Keratinocyte (primary cell): Measurements from ENCODE around the gene HECA. TPM values are rescaled to one million over a fixed set of nuclear protein-coding genes. Genes with fewer than 3 reads are reported as not detected.

Experiments used
- DNase-seq: peaks from one replicate; pipeline ENCODE4 v3.0.0-alpha.2; 2011; ENCODE audit warnings: low read depth, missing footprints, low spot score
- FAIRE-seq: peaks from 2 replicates; lab custom pipeline; 2011; peaks lifted over from hg19 to GRCh38; lab: Jason Lieb, UNC
- H2AFZ ChIP-seq: 2 replicates; pipeline ENCODE4 v1.6.0; 2012; ENCODE audit warnings: low read length, control low read depth, inconsistent platforms; ENCODE audit not compliant: control insufficient read depth
- H3K27ac ChIP-seq: 2 replicates; pipeline ENCODE4 v1.5.1; 2011; ENCODE audit warnings: low read length; ENCODE audit not compliant: control insufficient read depth, insufficient read depth
- H3K27me3 ChIP-seq: 3 replicates; pipeline ENCODE4 v1.6.0; 2011; ENCODE audit warnings: low read length; ENCODE audit not compliant: control insufficient read depth, insufficient read depth; ENCODE audit errors: extremely low read depth
- H3K36me3 ChIP-seq, 2 experiments: 2 replicates in 1 of 2; 3 replicates in 1 of 2; pipeline ENCODE4 v1.5.1; 2011; ENCODE audit warnings: low read length in 2 of 2, mild to moderate bottlenecking in 1 of 2; ENCODE audit not compliant: control insufficient read depth in 2 of 2, insufficient read depth in 2 of 2; ENCODE audit errors: extremely low read depth in 1 of 2
- H3K4me1 ChIP-seq: 3 replicates; pipeline ENCODE4 v1.5.1; 2011; ENCODE audit warnings: low read length; ENCODE audit not compliant: control insufficient read depth, insufficient read depth; ENCODE audit errors: extremely low read depth
- H3K4me2 ChIP-seq: 3 replicates; pipeline ENCODE4 v1.6.0; 2011; ENCODE audit warnings: low read depth, low read length; ENCODE audit not compliant: control insufficient read depth, insufficient read depth; ENCODE audit errors: extremely low read depth
- H3K4me3 ChIP-seq, 3 experiments: fragments of 200-600 bp in 1 of 3; sonication (generic) in 1 of 3; 2 replicates in 2 of 3; 3 replicates in 1 of 3; pipeline ENCODE4 v1.5.1; 2011 to 2016; ENCODE audit warnings: low read length in 3 of 3, mild to moderate bottlenecking in 3 of 3, control low read depth in 2 of 3, inconsistent platforms in 1 of 3, low read depth in 1 of 3, mixed read lengths in 1 of 3, mixed run types in 1 of 3, moderate library complexity in 1 of 3; ENCODE audit not compliant: control insufficient read depth in 2 of 3, insufficient read depth in 2 of 3; ENCODE audit errors: extremely low read depth in 1 of 3
- H3K79me2 ChIP-seq: 2 replicates; pipeline ENCODE4 v1.6.0; 2012; ENCODE audit warnings: low read length; ENCODE audit not compliant: control insufficient read depth, insufficient read depth
- H3K9ac ChIP-seq: 3 replicates; pipeline ENCODE4 v1.6.0; 2011; ENCODE audit warnings: low read length; ENCODE audit not compliant: control insufficient read depth, insufficient read depth; ENCODE audit errors: extremely low read depth
- H3K9me1 ChIP-seq: 3 replicates; pipeline ENCODE4 v1.6.0; 2011; ENCODE audit warnings: low read length; ENCODE audit not compliant: control insufficient read depth, insufficient read depth; ENCODE audit errors: extremely low read depth
- H3K9me3 ChIP-seq: 2 replicates; pipeline ENCODE4 v1.5.1; 2012; ENCODE audit warnings: low read depth, low read length; ENCODE audit not compliant: control insufficient read depth
- H4K20me1 ChIP-seq: 3 replicates; pipeline ENCODE4 v1.6.0; 2011; ENCODE audit warnings: low read length; ENCODE audit not compliant: control insufficient read depth, insufficient read depth; ENCODE audit errors: extremely low read depth
- EZH2 ChIP-seq: IDR thresholded peaks from one replicate; pipeline ENCODE4 v1.6.1; 2012; ENCODE audit warnings: inconsistent platforms, mild to moderate bottlenecking, low read length, moderate library complexity
- dilution Hi-C: fragments of 300-500 bp; cut with MboI; formaldehyde crosslinking; loops from one replicate; pipeline ENCODE4 v1.7.0; 2020; ENCODE audit warnings: low sequenced_read_pairs; ENCODE audit not compliant: extremely low pct_ligation_motif_present
- polyA plus RNA-seq, 5 experiments: library from polyadenylated mRNA; depleted of rRNA in 3 of 5; stranded (reverse) in 3 of 5; stranded (forward) in 1 of 5; unstranded in 1 of 5; fragments of >200 nt; gene quantifications; 1 replicate in 1 of 5; 2 replicates in 3 of 5; 3 replicates in 1 of 5; pipeline versions ENCODE4 v1.2.1 to v1.2.3, GENCODE V29; 2011 to 2012; ENCODE audit warnings: missing spikeins in 2 of 5, low read depth in 1 of 5, low replicate concordance in 1 of 5
- TF ChIP-seq, protein P1 (sequence below), 3 experiments: IDR thresholded peaks in 1 of 3; conservative IDR thresholded peaks in 1 of 3; optimal IDR thresholded peaks in 1 of 3; 2 replicates in 2 of 3; 3 replicates in 1 of 3; pipeline versions ENCODE3 to v1.5.1; 2011; ENCODE audit warnings: low read length in 3 of 3, mild to moderate bottlenecking in 3 of 3, moderate library complexity in 2 of 3, control low read depth in 1 of 3, inconsistent platforms in 1 of 3; ENCODE audit not compliant: insufficient read depth in 2 of 3; ENCODE audit errors: extremely low read depth in 1 of 3

Gene HECA
- polyA plus RNA-seq, 1 donor (not counting 4 experiments of a cell fraction or from before 2014, with no cell fraction given) = 12.3 TPM

DNA sequence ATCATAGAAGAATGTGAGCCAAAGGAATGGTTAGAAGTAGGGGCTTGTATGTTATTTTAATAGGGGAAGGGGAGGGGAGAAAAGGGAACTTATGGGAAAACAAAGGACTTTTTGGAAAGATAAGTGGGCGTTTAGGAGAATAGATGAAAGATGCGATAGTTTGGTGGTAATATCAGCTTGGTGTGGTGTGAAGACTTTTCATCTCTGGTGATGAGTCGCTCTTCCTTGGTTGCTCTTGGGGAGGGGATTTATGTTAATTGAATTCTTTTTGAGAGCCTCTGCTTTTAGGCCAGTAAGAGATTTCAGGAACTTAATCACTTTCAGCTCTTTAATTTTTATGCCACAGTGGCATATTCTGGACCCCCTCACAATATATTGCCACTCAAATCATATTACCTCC is 10.8 kb downstream of the HECA start:
- Histone ChIP-seq H3K9me3 (no peaks in the 10 kb centered on the region), H2AFZ (no peak overlapping the region), H3K36me3 (no peaks in the 10 kb centered on the region), H3K9me1 (no peaks in the 10 kb centered on the region), H3K27ac (no peak overlapping the region), H4K20me1 (no peaks in the 10 kb centered on the region), H3K4me1 (peaks cover 32% of the 10 kb centered on the region), H3K4me3 (no peak overlapping the region), H3K9ac (no peak overlapping the region), H3K4me2 (peak overlapping the region; percentile 33), H3K79me2 (peaks cover 59% of the 10 kb centered on the region), H3K27me3 (no peaks in the 10 kb centered on the region)
- TF ChIP-seq, protein P1, sequence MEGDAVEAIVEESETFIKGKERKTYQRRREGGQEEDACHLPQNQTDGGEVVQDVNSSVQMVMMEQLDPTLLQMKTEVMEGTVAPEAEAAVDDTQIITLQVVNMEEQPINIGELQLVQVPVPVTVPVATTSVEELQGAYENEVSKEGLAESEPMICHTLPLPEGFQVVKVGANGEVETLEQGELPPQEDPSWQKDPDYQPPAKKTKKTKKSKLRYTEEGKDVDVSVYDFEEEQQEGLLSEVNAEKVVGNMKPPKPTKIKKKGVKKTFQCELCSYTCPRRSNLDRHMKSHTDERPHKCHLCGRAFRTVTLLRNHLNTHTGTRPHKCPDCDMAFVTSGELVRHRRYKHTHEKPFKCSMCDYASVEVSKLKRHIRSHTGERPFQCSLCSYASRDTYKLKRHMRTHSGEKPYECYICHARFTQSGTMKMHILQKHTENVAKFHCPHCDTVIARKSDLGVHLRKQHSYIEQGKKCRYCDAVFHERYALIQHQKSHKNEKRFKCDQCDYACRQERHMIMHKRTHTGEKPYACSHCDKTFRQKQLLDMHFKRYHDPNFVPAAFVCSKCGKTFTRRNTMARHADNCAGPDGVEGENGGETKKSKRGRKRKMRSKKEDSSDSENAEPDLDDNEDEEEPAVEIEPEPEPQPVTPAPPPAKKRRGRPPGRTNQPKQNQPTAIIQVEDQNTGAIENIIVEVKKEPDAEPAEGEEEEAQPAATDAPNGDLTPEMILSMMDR (optimal IDR thresholded peaks at IDR 0.05 in 1 of 3, IDR thresholded peaks at IDR 0.05 in 1 of 3, conservative IDR thresholded peaks at IDR 0.05 in 1 of 3; ENCODE audit: extremely low read depth in 1 of 3, insufficient read depth in 2 of 3, low read length in 3 of 3) = no peak
- TF ChIP-seq EZH2 = no peak
- DNase-seq = no peak
- no peak for FAIRE-seq
- dilution Hi-C loops = no loop called here

DNA sequence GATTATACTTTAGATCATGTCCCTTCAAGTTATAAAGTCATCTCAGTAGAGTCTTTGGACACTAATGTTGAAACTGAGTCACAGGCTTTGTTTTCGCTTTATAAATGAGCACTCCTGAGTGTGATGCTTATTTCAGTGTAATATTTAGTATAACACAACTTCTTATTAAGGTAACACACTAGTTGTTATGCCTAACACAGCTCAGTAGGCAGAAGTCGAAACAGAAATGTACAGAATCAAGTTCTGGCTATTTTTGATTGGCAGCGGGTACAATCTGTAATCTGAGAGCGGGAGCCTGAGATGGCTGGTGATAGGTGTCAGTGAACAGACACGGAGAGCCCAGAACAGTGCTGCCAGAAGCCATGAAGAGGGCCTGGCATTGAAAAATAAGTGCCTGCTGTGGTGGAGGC is 11.4 kb downstream of the HECA start:
- H3K9ac ChIP-seq = no peak overlapping the region
- H4K20me1 ChIP-seq = no peaks in the 10 kb centered on the region
- H3K79me2 ChIP-seq = peaks cover 59% of the 10 kb centered on the region
- H3K4me3 ChIP-seq = no peak overlapping the region
- no peaks in the 10 kb centered on the region for H3K9me1 ChIP-seq
- H3K36me3 ChIP-seq = no peaks in the 10 kb centered on the region
- no peak for DNase-seq
- no peak overlapping the region for H2AFZ ChIP-seq
- peaks cover 35% of the 10 kb centered on the region for H3K4me1 ChIP-seq
- H3K4me2 ChIP-seq = peak overlapping the region; percentile 33
- H3K9me3 ChIP-seq = no peaks in the 10 kb centered on the region
- H3K27me3 ChIP-seq = no peaks in the 10 kb centered on the region
- no peak overlapping the region for H3K27ac ChIP-seq
- dilution Hi-C loops = no loop called here
- peak; percentile 20 for FAIRE-seq
- TF ChIP-seq, protein P1 (optimal IDR thresholded peaks at IDR 0.05 in 1 of 3, IDR thresholded peaks at IDR 0.05 in 1 of 3, conservative IDR thresholded peaks at IDR 0.05 in 1 of 3; ENCODE audit: extremely low read depth in 1 of 3, insufficient read depth in 2 of 3, low read length in 3 of 3) = no peak
- no peak for TF ChIP-seq EZH2
